Mesenteric fat pad (tissue), 1 donor: ENCODE data around the gene LRRC63. TPM values are rescaled to one million over a fixed set of nuclear protein-coding genes. Genes with fewer than 3 reads are reported as not detected.
"Not testable (repeated sequence)": the region's sequence is repeated elsewhere in the genome, so short reads cannot be mapped to it uniquely, and the experiment has no call there.

Experiments
- DNase-seq: peaks from one replicate; pipeline ENCODE4 v3.0.0-alpha.2; 2020; ENCODE audit warnings: low spot score
- total RNA-seq: library from RNA; stranded (reverse); fragmentation: NEBNext Ultra II Directional; extraction: Animal tissue kit (Norgen Biotek cat#: 25700); gene quantifications from one replicate; pipeline ENCODE4 v1.2.1, GENCODE V29; 2021
- donor health status: DM: yes; HTN: yes; CAD: no.

The LRRC63 gene
- total RNA-seq, 1 donor from 2014 or later: 0.19 TPM

GRCh38 chr13:46181377-46181839 is 30.3 kb upstream of the LRRC63 start:
- no peak for DNase-seq

- no peak for DNase-seq
Measured at GRCh38 chr13:46181840-46182490, 29.8 kb upstream of the LRRC63 start, which contains the start of gene LCP1. TSS of gene LCP1 (minus strand) at chr13:46182177. CDS start at chr13:46159662, 22,515 bp downstream.

- no peak for DNase-seq
Measured at GRCh38 chr13:46182491-46182877, 29.2 kb upstream of the LRRC63 start.

- no peak for DNase-seq
Measured at GRCh38 chr13:46183018-46183946, 28.4 kb upstream of the LRRC63 start.

- DNase-seq: no peak
Measured at GRCh38 chr13:46184277-46184699, 27.4 kb upstream of the LRRC63 start.

GRCh38 chr13:46185634-46186033 is 26.1 kb upstream of the LRRC63 start:
- no peak for DNase-seq

- no peak for DNase-seq
Measured at GRCh38 chr13:46192412-46192811, 19.3 kb upstream of the LRRC63 start.

GRCh38 chr13:46195016-46195415 is 16.7 kb upstream of the LRRC63 start:
- DNase-seq: no peak

GRCh38 chr13:46197299-46198048 is 14.3 kb upstream of the LRRC63 start:
- no peak for DNase-seq

GRCh38 chr13:46198696-46199193 is 13.0 kb upstream of the LRRC63 start:
- no peak for DNase-seq

- no peak for DNase-seq
Measured at GRCh38 chr13:46202188-46202795, 9.4 kb upstream of the LRRC63 start.

GRCh38 chr13:46202966-46203365 is 8.8 kb upstream of the LRRC63 start:
- no peak for DNase-seq

- DNase-seq: no peak
Measured at GRCh38 chr13:46206143-46206542, 5.6 kb upstream of the LRRC63 start.

GRCh38 chr13:46207828-46208227 is 3.9 kb upstream of the LRRC63 start:
- DNase-seq: no peak

- no peak for DNase-seq
Measured at GRCh38 chr13:46210362-46211083, 1.2 kb upstream of the LRRC63 start.

- DNase-seq: no peak
Measured at GRCh38 chr13:46211116-46211482, 629 bp upstream of the LRRC63 start.

- no peak for DNase-seq
Measured at GRCh38 chr13:46213242-46213641, 1.5 kb downstream of the LRRC63 start.

GRCh38 chr13:46214741-46215140 is 3.0 kb downstream of the LRRC63 start:
- DNase-seq: not testable (repeated sequence)

GRCh38 chr13:46220234-46220633 is 8.5 kb downstream of the LRRC63 start:
- not testable (repeated sequence) for DNase-seq

- DNase-seq: no peak
Measured at GRCh38 chr13:46229251-46229650, 17.5 kb downstream of the LRRC63 start.
